ENCODE results near the gene CIAO2B.
"Not testable (repeated sequence)": the region's sequence is repeated elsewhere in the genome, so short reads cannot be mapped to it uniquely, and the experiment has no call there.

CIAO2B gene

DNA sequence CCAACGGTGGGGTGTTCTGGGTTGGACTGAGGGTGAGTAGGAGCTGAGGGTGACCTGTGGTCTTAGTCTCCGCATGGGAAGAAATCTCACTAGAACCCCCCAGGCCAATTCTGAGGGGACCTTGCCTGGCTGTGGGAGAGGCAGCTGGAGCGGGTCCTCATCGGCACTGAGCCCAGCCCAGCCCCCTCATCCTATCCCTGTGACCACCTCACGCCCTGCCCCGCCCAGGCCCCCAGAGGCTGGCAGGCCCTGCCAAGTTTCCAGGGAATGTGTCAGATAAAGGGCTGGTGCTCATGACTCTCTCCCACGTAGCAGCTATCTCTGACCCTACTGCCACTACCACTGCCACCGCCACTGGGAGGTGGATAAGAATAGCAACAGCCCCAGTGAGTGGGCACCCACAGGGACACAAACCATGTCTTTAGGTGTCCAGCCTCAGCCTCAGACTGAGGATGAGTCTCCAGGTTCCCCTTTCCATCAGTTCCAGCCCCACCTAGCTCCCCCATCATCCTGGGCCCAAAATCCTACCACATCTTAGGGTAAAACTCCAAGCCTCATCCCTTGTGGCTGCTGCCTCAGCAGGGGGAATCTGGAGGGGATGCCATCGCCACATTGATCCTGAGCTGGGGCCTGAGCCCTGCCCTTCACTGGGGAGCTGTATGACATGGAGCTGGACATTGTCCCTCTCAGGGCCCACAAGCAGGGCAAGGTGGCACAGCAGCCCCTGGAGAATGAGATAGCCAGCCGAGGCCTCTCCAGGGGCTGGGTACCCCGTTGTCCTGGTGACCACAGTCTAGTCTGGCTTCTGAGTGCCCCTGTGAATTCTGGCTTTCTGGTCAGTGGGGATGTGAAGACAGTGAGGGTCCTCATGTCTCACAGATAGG, 30.4 kb downstream of the CIAO2B start:
- no peak for DNase-seq

DNA sequence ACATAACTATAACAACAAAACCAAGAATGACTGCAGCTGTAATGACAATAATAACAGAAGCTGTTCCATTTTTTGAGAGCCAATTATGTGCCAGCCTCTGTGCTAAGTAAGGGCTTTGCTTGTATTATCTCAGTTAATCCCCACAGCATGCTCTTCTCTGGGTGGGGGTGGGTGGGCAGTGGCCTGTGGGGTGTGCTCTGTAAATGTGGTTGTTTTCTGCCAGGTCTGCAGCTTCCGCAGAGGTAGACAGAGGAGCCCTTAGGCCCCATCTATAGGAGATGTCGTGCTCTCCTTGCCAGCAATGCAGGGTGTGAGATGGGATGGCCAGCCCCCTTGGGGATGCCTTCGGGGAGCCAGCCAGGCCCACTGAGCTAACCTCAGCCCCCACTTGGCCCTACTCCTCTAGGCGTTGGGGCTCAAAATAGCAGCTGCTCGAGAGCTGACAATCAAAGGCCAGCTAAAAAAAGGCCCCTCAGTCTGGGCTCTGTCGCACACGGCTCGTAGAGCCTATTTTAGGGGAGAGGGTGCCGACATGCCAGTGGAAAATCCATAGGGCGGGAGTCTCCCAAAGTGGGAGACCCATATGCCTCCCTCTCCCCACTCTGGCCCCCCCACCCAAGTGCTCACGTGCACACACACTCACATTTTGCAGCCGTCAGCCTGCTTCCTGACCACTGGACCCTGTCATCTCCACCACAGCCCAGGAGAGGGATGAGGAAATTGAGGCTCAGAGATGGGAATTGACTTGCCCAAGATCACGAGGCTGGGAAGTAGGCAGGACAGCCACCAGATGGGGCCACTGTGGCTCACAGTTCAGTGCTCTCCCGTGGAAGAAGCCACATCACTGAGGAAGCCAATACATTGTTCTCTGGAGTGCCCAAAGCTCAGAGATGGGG, 31.3 kb downstream of the CIAO2B start:
- no peak for DNase-seq

DNA sequence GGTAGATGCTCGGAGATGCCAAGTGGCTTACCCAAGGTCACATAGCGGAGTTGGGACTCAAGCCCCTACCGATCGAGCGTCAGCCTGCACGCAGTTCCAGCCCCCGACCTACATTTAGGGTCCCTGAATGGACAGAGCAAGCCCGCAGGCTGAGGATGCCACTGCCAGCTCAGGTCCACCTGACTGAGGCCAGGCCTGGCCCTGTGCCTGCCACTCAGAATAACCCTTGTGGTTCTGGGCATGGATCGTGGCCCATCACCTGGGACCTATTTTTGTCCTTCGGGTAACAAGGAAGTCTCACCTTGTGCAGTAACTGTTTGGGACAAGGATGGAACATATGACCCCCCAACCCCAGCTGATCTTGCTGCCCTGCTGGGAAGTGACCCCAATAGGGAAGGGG, 32.6 kb downstream of the CIAO2B start:
- no peak for DNase-seq

DNA sequence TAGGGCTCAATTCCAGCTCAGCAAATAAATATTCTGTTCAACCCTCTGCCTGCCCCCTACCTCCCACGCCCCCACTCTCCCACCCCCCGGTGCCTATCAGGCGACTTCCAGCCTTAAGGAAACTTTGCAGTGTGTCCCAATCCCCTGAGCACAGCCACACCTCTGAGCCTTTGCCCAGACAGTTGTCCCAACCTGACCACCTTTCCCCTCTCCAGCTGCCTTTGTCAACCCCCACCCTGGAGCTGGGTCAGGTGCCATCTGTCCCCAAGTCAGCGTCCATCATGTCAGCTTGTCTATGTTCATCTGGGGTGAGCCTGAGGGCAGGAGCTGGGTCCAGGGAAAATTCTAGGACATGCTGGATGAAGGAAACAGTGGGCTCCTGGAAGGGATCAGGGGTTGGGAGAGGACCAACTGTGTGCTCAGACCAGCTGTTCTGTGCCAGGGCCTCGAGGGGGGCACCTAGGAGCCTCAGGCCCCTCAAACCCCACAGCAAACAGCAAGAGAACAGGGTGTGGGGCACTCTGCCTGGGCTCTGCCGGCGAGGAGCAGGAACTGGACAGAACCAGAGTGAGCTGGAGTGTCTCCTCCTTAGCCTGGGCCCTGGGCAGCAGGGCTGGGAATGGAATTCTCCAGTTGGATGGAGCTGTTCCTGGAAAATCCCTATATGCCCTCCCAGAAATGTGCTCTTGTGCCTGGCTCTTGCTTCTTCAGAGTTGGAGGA, 33.3 kb downstream of the CIAO2B start:
- no peak for DNase-seq

DNA sequence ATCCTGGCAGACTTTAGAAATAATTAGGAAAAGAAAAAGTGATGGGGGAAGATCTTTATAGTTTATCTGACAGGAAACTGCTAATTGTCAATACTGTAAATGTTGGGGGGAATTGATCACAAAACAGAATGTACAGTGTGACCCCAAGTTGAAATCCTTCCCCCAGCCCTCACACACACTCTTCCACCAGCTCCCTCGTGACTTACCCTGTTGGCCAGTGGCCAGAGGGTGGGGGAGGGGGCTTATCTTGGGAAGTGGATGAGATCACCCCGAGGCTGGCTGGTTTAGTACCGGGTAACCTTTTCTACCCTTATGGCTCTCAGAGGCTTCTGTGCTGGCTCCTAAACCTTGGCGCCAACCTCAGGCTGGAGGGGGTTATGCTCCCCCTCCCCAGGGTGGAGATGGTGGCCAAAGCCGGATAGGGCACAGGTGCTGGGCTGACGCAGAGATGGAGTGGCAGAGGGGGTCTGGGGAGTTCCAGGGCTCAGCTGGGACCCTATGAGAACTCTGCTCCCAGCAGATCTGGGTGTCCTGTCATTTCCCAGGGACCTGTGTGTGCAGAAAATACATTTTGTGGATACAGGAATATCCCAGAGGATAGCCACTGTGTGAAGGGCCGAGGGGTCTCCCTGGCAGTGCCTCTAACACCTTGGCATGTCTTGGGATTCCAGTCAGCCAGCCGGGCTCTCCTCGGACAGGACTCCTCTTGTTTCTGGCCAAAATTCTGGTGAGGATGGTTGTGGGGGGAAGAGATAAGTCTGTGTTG, 34.1 kb downstream of the CIAO2B start:
- DNase-seq: no peak

DNA sequence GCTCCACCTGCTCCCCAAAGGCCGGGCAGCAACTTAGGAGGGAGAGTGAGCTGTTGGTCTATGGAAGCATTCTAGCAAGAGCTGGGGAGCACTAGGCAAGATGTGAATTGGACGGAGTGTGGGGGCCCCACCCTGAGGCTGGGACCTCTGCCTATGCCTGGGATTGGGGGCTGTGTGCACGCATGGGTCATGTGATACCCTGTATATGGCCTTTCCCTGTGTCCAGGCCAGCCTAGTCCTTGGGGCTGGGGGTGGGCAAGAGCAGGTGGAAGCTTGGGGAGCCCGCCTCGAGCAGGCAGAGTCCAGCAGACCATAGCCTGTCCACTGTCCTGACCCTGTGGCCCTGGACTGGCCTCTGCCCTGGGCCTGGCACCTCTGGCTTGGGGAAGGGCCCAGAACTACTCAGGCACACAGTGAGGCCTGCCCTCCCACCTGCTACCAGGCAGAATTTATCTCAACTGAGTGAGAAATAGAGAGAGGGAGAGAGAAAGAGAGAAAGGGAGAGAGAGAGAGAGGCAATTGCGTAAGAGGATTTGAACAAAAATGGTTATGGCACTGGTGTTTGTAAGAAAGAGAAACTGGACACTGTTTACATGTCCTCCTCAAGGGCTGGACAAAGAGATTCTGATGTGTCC, 34.8 kb downstream of the CIAO2B start:
- DNase-seq: no peak

DNA sequence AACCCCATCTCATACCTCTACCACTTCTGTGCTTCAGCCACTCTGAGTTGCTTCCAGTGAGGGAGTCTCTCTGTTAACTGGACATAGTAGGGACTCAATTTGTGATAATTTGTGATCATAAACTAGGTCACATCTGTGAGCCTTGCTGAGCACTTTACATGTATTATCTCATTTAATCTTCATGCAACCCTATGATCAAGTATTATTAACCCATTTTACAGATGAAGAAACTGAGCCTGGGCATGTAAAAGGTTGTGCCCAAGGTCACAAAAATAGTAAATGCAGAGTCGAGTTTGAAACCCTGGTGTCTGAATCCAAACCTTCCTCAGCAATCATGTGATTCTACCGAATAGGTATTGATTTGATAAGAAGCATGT, 35.3 kb downstream of the CIAO2B start:
- no peak for DNase-seq

DNA sequence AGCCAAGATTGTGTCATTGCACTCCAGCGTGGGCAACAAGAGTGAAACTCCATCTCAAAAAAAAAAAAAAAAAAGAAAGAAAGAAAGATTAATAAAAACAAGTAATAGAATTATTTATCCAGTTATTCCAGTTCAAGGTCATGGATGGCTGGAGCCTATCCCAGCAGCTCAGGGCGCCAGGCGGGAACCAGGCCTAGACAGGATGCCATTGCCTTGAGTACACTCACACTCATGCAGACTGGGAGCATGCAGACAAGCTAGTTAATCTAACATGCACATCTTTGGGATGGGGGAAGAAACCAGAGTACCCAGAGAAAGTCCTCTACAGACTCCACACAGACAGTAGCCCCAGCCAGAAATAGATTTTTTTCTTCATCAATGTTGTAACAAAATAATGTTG, 36.0 kb downstream of the CIAO2B start:
- no peak for DNase-seq

DNA sequence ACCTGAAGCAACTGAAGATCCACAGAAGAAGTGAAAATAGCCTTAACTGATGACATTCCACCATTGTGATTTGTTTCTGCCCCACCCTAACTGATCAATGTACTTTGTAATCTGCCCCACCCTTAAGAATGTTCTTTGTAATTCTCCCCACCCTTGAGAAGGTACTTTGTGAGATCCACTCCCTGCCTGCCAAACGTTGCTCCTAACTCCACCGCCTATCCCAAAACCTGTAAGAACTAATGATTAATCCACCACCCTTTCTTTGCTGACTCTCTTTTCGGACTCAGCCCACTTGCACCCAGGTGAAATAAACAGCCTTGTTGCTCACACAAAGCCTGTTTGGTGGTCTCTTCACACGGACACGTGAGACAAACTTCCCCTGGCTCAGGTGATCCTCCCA, 37.5 kb downstream of the CIAO2B start:
- not testable (repeated sequence) for DNase-seq

DNA sequence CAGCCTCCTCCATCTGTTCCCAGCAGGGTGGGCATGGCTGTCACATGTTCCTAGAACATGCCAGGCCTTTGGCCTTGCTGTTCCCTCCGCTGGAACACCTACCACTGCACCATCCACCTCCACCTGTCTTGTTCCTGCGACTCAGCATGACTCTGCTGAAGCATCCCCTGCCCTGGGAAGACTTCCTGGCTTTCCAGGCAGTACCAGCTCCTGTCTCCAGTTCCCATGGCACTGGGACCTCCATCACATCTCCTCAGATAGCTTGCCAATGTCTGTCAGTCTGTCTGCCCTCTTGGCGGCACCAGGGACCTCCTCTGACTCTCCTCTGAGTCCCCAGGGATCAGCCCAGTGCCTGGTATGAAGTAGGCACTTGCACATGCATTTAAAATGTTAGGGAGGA, 38.2 kb downstream of the CIAO2B start:
- DNase-seq: no peak

DNA sequence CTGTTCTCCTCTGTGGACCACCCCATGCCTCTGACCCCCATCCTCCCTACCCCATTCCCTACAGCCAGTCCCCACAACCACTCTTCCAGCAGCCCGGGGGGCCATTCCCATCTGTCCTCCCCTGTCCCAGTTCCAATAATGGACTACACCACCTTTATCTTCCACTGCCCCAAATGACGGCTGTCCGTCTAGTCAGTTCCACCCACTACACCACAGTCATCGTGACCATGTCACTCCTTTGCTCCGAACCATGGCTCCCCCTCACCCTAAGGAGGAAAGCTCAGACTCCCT, 38.6 kb downstream of the CIAO2B start:
- no peak for DNase-seq

DNA sequence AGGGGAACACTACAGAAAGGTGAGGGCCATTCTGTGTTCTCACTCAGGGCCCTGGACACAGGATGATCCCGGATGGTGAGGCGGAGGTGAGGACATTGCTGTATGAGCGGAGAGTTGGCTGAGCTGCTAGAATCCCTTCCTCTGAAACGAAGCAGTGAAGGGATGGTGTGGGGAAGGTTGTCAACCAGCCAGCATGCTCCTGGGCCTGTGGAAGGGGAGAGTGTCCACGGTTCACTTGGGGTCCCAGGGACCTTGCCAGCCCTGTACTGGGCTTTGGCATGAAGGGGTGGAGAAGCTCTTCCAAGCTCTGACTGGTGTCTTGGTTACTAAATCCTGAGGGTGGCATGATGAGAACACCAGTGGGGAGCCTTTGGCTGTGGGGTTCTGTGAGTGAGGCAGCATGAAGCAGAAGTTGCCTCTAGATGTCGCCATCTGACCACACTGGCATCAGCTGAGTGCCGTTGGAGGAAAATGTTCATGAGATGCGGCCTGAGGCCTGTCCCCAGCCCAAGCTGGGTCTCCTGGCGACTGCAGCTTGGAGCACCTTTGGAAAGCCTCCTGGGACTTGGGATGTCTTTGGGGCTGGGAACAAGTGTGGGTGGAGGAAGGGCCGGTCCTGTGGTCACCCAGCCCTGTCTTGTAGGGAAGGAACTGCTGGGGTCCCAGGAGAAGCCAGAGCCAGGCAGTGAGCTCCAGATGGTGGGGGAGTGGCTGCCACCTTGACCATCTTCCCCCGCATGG, 39.1 kb downstream of the CIAO2B start:
- no peak for DNase-seq

DNA sequence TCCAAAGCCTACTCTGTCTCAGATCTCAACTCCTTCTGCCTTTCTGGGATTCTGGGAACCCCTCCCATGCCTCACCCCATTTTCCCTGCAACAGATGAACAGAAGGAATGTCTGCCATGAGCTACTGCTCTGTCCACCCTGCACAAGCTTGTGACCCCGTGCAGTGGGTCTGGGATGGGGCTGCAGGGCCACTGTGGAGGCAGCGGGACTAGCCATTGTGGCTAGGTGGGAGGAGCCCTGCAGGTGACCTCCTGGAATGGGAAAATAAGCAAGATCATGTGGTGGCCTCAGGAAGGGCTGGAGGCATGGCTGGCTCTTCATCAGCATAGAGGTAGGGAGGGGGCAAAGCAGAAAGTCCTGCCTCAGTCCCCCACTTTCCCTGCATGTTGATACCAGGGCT, 40.1 kb downstream of the CIAO2B start:
- no peak for DNase-seq

DNA sequence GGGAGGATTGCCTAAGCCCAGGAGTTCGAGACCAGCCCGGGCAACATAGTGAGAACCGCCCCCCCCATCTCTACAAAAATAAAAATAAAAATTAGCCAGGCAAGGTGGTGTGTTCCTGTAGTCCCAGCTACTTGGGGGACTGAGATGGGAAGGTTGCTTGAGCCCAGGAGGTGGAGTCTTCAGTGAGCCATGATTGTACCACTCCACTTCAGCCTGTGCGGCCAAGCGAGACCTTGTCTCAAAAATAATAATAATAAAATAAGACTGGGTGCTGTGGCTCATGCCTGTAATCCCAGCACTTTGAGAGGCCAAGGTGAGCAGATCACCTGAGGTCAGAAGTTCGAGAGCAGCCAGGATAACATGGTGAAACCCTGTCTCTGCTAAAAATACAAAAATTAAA, 42.4 kb downstream of the CIAO2B start:
- no peak for DNase-seq

DNA sequence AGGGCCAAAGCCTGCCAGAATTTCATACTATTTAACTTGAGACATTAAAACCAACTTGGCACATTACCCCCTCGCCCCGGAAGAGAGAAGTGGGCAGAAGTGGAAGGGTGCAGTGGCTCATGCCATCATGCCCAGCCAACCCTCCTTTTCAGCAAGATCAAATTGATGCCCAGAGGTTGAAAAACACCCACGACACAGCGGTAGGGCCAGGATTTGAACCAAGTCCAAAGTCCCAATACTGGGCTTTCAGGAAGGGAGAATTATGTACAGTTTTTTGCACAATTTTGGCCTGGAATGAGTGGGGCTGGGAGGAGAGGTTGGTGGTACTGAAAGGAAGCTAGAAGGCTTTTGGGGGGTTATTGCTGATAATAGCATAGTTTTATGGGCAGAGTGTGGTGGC, 42.8 kb downstream of the CIAO2B start:
- no peak for DNase-seq

DNA sequence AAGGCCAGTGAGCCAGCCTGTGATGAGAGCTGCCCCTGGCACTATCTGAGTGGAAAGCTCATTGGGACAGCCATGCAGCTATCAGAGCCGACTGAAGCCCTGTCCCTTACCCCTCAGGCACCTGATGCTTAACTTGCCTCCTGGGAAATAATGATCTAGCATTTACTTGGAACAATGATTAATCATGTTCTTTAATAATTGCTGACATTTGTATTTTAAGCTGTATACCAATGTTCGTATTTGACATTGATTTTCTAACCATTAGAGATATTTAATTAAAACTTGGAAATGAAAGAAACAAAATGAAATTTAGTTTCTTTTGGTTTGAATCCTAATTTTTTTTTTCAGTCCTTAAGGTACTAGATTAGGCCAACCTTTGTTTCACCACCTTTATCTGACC, 43.4 kb downstream of the CIAO2B start:
- DNase-seq: no peak

DNA sequence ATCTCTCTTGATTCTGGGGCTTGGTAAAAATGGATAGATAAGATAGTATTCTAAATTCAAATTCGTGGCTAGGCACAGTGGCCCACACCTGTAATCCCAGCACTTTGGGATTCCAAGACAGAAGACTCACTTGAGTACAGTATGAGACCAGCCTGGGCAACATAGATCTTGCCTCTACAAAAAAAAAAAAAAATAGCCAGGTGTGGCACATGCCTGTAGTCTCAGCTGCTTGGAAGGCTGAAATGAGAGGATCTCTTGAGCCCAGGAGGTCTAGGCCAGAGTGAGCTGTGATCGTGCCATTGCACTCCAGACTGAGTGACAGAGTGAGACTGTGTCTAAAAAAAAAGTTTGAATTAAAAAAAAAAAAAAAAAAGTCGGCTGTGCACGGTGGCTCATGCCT, 44.6 kb downstream of the CIAO2B start:
- no peak for DNase-seq

DNA sequence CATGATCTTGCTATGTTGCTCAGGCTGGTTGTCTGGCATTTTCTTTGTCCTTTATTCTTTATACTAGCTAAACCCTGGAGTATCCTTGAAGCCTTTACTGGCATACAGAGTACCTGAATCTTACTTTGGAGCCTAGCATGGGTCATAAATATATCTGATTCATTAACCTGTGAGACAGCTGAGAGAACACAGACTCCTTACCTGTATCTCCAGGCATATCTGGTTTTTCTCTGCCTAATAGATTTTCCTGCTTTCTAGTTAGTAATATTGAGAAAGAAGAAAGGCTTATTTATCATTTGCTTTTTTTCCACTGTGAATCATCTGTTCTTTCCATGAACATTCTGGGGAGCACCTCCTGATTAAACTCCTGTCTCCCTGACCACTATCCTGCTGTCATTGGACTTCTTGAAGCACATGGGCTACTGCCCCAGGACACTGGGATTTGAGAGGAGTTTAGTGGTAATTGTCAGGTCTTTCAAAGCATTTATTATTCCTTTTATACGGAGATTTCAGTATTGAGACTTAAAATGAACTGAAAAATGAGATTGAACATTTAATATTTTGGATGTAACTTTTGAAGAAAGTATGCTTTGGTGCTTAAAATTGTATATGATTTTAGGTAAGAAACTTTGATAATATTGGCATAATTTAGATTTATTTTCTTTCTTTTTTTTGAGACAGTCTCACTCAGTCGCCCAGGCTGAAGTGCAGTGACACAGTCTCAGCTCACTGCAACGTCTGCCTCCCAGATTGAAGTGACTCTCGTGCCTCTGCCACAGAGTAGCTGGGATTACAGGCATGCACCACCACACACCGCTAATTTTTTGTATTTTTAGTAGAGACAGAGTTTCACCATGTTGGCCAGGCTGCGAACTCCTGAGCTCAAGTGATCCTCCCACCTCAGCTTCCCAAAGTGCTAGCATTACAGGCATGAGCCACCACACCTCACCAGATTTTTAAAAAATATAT, 45.3 kb downstream of the CIAO2B start:
- DNase-seq: no peak

DNA sequence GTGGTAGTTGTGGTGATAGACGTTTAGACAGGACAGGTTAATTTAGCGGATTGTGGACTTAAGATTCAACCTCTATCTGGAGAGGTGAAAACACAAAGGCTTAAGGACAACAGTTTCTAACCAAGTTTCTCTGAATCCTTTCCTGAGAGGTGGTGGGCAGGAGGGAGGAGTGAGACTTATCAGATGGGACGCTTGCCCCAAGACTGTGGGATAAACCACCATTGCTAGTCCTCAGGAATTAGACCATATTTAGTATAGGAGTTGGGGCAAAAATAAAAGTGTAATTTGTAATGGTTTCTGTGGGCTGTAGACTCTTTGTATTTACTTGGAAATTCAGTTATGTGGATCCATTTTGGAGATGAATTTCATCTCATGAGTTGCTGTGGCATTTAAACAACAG, 47.3 kb downstream of the CIAO2B start:
- DNase-seq: no peak

DNA sequence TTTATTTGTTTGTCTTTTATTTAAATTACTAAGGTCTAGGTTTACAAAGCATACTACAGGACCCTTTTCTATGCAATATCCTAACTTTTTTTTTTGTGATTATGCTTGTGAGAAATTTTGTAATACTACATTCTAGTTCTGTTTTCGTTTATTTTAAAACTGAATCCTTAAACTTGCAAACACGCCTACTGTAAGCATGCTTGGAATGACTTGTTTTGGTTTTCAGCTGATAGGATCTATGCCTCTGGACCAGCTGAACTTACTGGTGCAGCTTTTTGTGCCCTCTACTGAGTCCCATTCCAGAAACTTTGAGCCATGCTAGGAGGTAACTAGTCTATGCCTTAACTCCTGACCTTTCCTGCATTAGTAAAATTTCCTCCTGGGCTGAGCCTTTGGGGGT, 47.9 kb downstream of the CIAO2B start:
- DNase-seq: no peak
